NCI-H2107 treated with DMSO at 0.1 percent for 48 hours (cell line): ENCODE results near the gene EFCAB7.
A peak's percentile ranks its signal among the peaks of the same experiment; 100 is the strongest.
"Not testable (repeated sequence)": the region's sequence is repeated elsewhere in the genome, so short reads cannot be mapped to it uniquely, and the experiment has no call there.

Experiments used
- DNase-seq: peaks from one replicate; lab custom pipeline; 2025; ENCODE audit not compliant: unreplicated experiment; lab: John Stamatoyannopoulos, UW

EFCAB7 gene

GRCh38 chr1:63548877-63549276 is 25.6 kb downstream of the EFCAB7 start:
- DNase-seq, result no peak

- no peak for DNase-seq
Measured at GRCh38 chr1:63555480-63555879, 32.2 kb downstream of the EFCAB7 start.

- no peak for DNase-seq
Measured at GRCh38 chr1:63557365-63557987, 34.2 kb downstream of the EFCAB7 start.

GRCh38 chr1:63559357-63559756 is 36.0 kb downstream of the EFCAB7 start:
- DNase-seq, result no peak

GRCh38 chr1:63563745-63564144 is 40.4 kb downstream of the EFCAB7 start:
- no peak for DNase-seq

- no peak for DNase-seq
Measured at GRCh38 chr1:63569068-63569467, 45.7 kb downstream of the EFCAB7 start.

- DNase-seq, result no peak
Measured at GRCh38 chr1:63569640-63570316, 46.5 kb downstream of the EFCAB7 start.

GRCh38 chr1:63572686-63573085 is 49.4 kb downstream of the EFCAB7 start:
- DNase-seq, result not testable (repeated sequence)

GRCh38 chr1:63574203-63574796 is 51.0 kb downstream of the EFCAB7 start:
- DNase-seq, result not testable (repeated sequence)

- DNase-seq, result no peak
Measured at GRCh38 chr1:63575340-63575826, 52.1 kb downstream of the EFCAB7 start.

GRCh38 chr1:63586326-63586725 is 63.0 kb downstream of the EFCAB7 start:
- not testable (repeated sequence) for DNase-seq

- no peak for DNase-seq
Measured at GRCh38 chr1:63590166-63590560, 66.8 kb downstream of the EFCAB7 start.

- no peak for DNase-seq
Measured at GRCh38 chr1:63592536-63593302, 69.4 kb downstream of the EFCAB7 start.

GRCh38 chr1:63593303-63593885 is 70.1 kb downstream of the EFCAB7 start, which contains the start of gene PGM1:
TSS of gene PGM1 (plus strand) at chr1:63593411. CDS start at chr1:63593489, 78 bp downstream.
- DNase-seq, result peak; percentile 26

- DNase-seq, result peak; percentile 55
Measured at GRCh38 chr1:63593886-63594605, 70.7 kb downstream of the EFCAB7 start.

GRCh38 chr1:63595435-63595834 is 72.1 kb downstream of the EFCAB7 start:
- DNase-seq, result no peak

GRCh38 chr1:63599799-63600198 is 76.5 kb downstream of the EFCAB7 start:
- no peak for DNase-seq

GRCh38 chr1:63600248-63600647 is 76.9 kb downstream of the EFCAB7 start:
- no peak for DNase-seq

- DNase-seq, result no peak
Measured at GRCh38 chr1:63601061-63601460, 77.7 kb downstream of the EFCAB7 start.

GRCh38 chr1:63601463-63601862 is 78.1 kb downstream of the EFCAB7 start:
- no peak for DNase-seq
